SK-N-SH treated with all-trans-retinoic acid at 6 μM for 48 hours (cell line): ENCODE results near the gene AFDN.

Source experiments
- ATAC-seq: fragments of 200-7000 bp; cut with Tn5 transposase; 3 replicates; pipeline ENCODE4 v1.9.1; 2020; ENCODE audit warnings: mild to moderate bottlenecking, moderate library complexity
- ARNTL ChIP-seq: fragments of 450-650 bp; formaldehyde crosslinking; IDR thresholded peaks from 2 replicates; pipeline ENCODE4 v1.5.0; 2020; ENCODE audit warnings: low read depth, mild to moderate bottlenecking, moderate library complexity, borderline replicate concordance
- BACH2 ChIP-seq: fragments of 250-450 bp; sonication (Bioruptor Pico); IDR thresholded peaks from 2 replicates; pipeline ENCODE4 v1.9.0; 2021; ENCODE audit warnings: mild to moderate bottlenecking, borderline replicate concordance
- CREB5 ChIP-seq: fragments of 250-450 bp; sonication (Bioruptor Pico); IDR thresholded peaks from 2 replicates; pipeline ENCODE4 v1.5.1; 2020; ENCODE audit warnings: low read depth, mild to moderate bottlenecking, moderate library complexity
- CSRNP3 ChIP-seq: fragments of 250-450 bp; sonication (Bioruptor Pico); IDR thresholded peaks from 2 replicates; pipeline ENCODE4 v1.5.1; 2021; ENCODE audit warnings: mild to moderate bottlenecking, moderate library complexity
- ESRRG ChIP-seq: fragments of 250-450 bp; sonication (Bioruptor Pico); IDR thresholded peaks from 2 replicates; pipeline ENCODE4 v1.6.1; 2021; ENCODE audit warnings: mild to moderate bottlenecking
- GLIS3 ChIP-seq: fragments of 250-450 bp; sonication (Bioruptor Pico); IDR thresholded peaks from 2 replicates; pipeline ENCODE4 v1.5.0; 2020; ENCODE audit warnings: mild to moderate bottlenecking, moderate library complexity
- ISL1 ChIP-seq: fragments of 250-450 bp; sonication (Bioruptor Pico); IDR thresholded peaks from 2 replicates; pipeline ENCODE4 v2.1.2; 2022; ENCODE audit warnings: mild to moderate bottlenecking, moderate library complexity
- OSR1 ChIP-seq: fragments of 250-450 bp; sonication (Bioruptor Pico); IDR thresholded peaks from 2 replicates; pipeline ENCODE4 v1.8.0; 2022; ENCODE audit warnings: moderate library complexity, mild to moderate bottlenecking, inconsistent platforms
- PATZ1 ChIP-seq: fragments of 250-450 bp; sonication (Bioruptor Pico); IDR thresholded peaks from 2 replicates; pipeline ENCODE4 v1.8.0; 2020; ENCODE audit warnings: mild to moderate bottlenecking, moderate library complexity, borderline replicate concordance
- POU6F1 ChIP-seq: fragments of 250-450 bp; sonication (Bioruptor Pico); IDR thresholded peaks from 2 replicates; pipeline ENCODE4 v1.8.0; 2021; ENCODE audit warnings: low read depth, mild to moderate bottlenecking, moderate library complexity, borderline replicate concordance
- RARB ChIP-seq: fragments of 250-450 bp; sonication (Bioruptor Pico); IDR thresholded peaks from 2 replicates; pipeline ENCODE4 v1.8.0; 2021; ENCODE audit warnings: mild to moderate bottlenecking, moderate library complexity
- SNAI2 ChIP-seq: fragments of 250-450 bp; sonication (Bioruptor Pico); IDR thresholded peaks from 2 replicates; pipeline ENCODE4 v1.5.0; 2020; ENCODE audit warnings: mild to moderate bottlenecking, moderate library complexity
- TOX ChIP-seq: fragments of 250-450 bp; sonication (Bioruptor Pico); IDR thresholded peaks from 2 replicates; pipeline ENCODE4 v1.8.0; 2021; ENCODE audit warnings: mild to moderate bottlenecking, moderate library complexity, borderline replicate concordance
- TSHZ2 ChIP-seq: fragments of 250-450 bp; sonication (Bioruptor Pico); IDR thresholded peaks from 2 replicates; pipeline ENCODE4 v1.5.0; 2020; ENCODE audit warnings: mild to moderate bottlenecking, moderate library complexity
- ZFP3 ChIP-seq: fragments of 250-450 bp; sonication (Bioruptor Pico); IDR thresholded peaks from 2 replicates; pipeline ENCODE4 v1.5.0; 2020; ENCODE audit warnings: mild to moderate bottlenecking, moderate library complexity
- ZFP30 ChIP-seq: fragments of 450-650 bp; formaldehyde crosslinking; IDR thresholded peaks from 2 replicates; pipeline ENCODE4 v1.5.0; 2022; ENCODE audit warnings: mild to moderate bottlenecking, moderate library complexity
- ZNF565 ChIP-seq: fragments of 450-650 bp; formaldehyde crosslinking; conservative IDR thresholded peaks from 2 replicates; pipeline ENCODE4 v1.5.0; 2020; ENCODE audit warnings: low read depth, mild to moderate bottlenecking, moderate library complexity
- ZNF70 ChIP-seq: fragments of 450-650 bp; formaldehyde crosslinking; IDR thresholded peaks from 2 replicates; pipeline ENCODE4 v1.5.0; 2020; ENCODE audit warnings: mild to moderate bottlenecking, moderate library complexity
- ZNF8 ChIP-seq: fragments of 450-650 bp; formaldehyde crosslinking; IDR thresholded peaks from 2 replicates; pipeline ENCODE4 v1.5.0; 2020; ENCODE audit warnings: mild to moderate bottlenecking, moderate library complexity

AFDN gene

GRCh38 chr6:167872538-167873210 is 46.0 kb downstream of the AFDN start (continued):
- TF ChIP-seq PATZ1 (CRISPR knock-in tag) (no peak), GLIS3 (CRISPR knock-in tag) (no peak), ZNF8 (CRISPR knock-in tag) (no peak)

- TF ChIP-seq BACH2 (CRISPR knock-in tag) (no peak), TSHZ2 (no peak), ZNF70 (CRISPR knock-in tag) (no peak), OSR1 (CRISPR knock-in tag) (no peak), ZNF565 (CRISPR knock-in tag) (no peak), SNAI2 (CRISPR knock-in tag) (no peak), GLIS3 (CRISPR knock-in tag) (no peak), RARB (CRISPR knock-in tag) (no peak), ZNF8 (CRISPR knock-in tag) (no peak), ZFP30 (CRISPR knock-in tag) (no peak), CSRNP3 (no peak), TOX (no peak), ARNTL (CRISPR knock-in tag) (no peak), ISL1 (CRISPR knock-in tag) (no peak), POU6F1 (CRISPR knock-in tag) (no peak), ESRRG (CRISPR knock-in tag) (no peak), ZFP3 (CRISPR knock-in tag) (no peak), CREB5 (no peak), PATZ1 (CRISPR knock-in tag) (no peak)
- ATAC-seq, result no peak
Measured at GRCh38 chr6:167877994-167878779, 51.5 kb downstream of the AFDN start.
